GM19043 (cell line): Measurements from ENCODE around the gene MRPS34.
"Not testable (repeated sequence)": the region's sequence is repeated elsewhere in the genome, so short reads cannot be mapped to it uniquely, and the experiment has no call there.

Experiments
- ATAC-seq: cut with Tn5 transposase; IDR thresholded peaks from one replicate; pipeline ENCODE4 v1.9.1; 2021; ENCODE audit warnings: low read depth; ENCODE audit not compliant: unreplicated experiment

The MRPS34 gene

GRCh38 chr16:1772908-1773702 is at the start of gene MRPS34:
TSS of gene MRPS34 (minus strand) at chr16:1773134. CDS start at chr16:1773119, 15 bp downstream.
- no peak for ATAC-seq

DNA sequence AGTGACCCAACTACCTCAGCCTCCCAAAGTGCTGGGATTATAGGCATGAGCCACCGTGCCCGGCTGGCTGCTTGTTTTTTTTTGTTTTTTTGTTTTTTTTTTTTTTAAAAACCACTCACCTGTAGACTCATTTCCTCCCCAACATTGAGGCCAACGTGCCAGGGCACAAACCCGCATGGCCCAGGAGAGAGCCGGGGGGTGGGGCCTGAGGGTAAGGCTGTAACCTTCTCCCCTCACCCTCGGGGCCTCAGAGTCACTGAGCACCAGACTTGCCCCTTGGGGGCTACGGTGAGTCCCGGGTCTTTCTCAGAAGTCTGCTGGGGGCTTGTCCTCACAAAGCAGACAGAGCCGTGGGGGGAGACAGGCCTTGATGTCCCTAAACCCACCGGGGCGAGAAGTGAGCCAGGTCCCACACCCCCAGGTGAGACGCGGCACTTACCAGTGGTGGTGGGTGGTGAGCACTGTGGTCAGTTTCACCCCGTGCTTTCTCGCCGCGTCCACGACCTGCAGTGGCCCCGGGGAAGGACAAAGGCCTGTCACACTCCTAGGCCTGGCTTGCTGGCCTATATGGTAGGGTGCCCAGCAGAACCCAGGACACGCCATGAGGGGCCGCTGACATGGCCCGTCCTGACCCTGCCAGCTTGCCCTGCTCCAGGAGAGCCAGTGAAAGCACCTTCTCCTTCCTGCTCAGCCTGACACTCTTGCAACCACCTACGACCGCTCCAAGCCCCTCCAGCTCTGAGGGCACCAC is 49.1 kb upstream of the MRPS34 start:
- ATAC-seq, result no peak

DNA sequence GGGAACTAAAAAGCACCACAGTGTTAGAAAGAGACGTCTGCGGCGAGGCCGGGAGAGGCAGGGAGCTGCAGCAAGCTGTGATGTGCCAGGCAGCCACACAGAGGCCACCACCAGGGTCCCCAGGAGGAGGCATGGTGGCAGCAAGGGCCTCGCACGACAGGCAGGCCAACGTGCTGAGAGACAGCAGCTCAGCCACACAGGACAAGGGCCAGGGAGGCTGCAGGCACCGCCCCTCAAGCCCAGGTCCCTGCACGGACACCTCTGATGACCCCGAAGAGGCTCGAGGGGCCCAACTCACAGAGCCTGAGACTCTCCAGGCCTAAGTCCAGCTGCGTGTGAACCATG is 48.0 kb upstream of the MRPS34 start:
- no peak for ATAC-seq

- ATAC-seq, result no peak
Observed at GRCh38 chr16:1820096-1820945, 47.4 kb upstream of the MRPS34 start.

- no peak for ATAC-seq
Observed at GRCh38 chr16:1819611-1820010, 46.7 kb upstream of the MRPS34 start.

DNA sequence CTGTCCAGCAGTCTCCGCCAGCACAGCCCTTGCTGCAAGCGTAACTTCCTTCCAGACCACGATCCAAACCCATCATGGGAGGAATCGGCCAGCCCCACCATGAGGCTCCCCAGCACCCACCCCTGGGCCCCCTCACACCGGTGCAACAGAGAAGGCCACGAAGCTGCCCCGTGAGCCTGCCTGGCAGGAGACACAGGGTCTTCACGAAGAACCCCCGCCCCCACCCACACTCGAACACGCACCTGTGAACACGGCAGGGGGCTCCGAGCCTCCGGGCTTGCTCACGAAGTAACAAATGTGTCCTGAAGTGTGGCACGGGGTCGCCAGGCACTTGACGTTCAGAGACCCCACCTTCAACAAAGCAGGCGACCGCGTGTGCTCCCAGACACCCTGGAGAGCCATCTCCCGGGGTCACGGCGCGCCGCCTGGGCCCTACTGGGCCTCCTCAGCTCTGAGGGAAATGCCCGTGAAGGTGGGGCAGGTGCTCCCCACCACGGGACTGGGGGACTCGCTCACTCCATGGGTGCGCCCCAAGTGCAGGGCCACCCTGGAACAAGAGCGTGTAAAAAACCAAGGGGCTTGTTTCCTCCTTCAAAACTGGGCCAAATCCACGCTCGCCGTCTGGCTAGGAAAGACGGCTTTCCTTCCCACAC is 46.1 kb upstream of the MRPS34 start:
- ATAC-seq, result no peak

DNA sequence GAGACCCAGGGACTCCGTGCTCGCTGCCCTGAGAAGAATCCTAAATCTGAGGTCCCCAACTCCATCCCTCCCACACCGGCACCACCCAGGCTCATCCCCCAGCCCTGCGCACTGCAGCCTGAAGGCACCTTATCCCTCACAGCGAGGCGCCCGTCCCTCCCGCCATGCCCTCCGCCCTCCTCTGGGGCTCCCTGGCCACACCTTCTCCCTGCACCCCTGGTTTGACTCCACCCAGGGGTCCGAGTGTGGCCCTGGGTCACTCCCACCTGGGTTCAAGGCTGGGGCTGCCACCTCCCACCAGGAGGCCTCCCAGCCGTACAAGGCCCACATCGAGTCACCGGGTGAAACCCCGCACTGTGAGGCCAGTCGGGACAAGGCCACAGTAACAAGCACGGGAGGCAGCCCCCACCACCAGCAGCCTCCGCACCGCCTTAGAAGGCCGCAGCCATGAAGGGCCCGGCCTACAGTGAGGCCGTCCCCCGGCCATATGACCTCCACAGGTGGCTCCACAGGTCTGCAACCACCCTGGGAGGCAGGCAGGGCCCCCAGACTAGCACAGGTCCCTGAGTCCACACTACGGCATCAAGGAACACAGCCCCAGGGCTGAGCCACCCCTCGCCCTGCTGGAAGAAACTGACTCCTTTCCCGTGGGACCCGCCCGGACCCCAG is 45.4 kb upstream of the MRPS34 start:
- ATAC-seq, result no peak

GRCh38 chr16:1817716-1818115 is 44.8 kb upstream of the MRPS34 start:
- no peak for ATAC-seq

DNA sequence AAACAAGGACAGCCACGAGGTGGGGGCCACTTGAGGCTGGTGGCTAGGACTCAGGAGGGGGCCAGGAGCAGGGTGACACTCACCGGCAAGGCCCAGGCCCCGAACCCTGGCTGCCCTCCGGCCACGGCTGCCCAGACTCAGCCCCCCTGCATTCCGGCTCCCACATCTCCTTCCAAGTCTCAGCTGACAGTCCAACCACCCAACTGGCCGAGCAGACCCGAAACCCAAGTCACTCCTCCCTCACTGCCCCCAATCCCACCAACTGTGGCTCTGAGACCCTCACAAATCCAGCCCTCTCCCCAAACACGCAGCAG is 44.3 kb upstream of the MRPS34 start:
- no peak for ATAC-seq

DNA sequence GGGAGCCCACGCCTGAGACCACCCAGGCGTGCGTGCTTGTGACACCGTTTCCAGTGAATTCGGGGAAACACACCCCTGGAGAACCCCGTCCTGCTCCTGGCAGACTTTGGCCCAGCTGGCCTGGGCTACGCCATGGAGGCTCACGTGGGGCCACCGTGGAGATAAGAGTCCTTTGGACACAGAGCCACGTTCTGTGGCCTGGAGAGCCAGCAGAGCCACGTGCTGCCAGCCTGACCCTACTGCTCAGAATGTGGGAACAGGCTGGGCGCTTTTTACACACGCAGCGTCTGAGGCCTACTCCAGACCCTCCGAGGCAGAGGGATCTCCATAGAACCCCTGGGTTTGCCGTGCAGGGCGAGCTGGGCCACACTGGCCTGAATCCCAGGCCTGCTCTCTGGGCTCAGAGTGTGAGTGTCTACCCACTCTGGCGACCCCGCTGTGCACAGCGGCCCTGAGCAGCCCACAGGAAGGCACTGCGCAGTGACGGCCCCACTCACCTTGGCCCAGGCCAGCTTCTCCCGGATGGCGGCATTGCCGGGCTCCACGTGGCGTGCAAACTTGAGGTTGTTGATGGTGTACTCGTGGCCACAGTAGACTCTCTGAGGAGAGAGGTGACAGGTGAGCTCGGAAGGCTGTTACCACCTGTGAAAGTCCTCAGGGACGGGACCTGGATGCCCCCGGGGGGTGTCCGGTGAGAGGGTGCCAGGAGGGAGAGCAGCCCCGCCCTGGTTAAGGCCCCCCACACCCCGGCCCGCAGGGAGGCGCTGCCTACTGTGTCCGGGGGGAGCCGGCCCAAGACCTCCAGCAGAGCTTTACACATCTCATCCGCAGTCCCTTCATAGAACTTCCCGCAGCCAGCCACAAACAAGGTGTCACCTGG is 43.7 kb upstream of the MRPS34 start:
- ATAC-seq, result no peak

DNA sequence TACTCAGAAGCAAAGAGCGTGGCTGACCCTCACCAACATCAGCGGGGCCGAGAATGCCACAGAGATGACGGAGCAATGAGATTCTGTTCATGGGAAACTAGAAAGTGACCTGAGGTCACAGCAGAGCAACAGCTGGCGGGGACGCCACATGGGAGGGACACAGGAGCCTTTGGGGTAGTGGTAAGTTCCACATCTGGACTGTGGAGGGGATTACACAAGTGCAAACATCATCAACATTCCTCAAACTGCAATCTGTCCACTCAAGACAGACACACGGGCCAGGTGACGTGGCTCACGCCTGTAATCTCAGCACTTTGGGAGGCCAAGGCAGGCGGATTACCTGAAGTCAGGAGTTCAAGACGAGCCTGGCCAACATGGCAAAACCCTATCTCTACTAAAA is 42.5 kb upstream of the MRPS34 start:
- no peak for ATAC-seq

DNA sequence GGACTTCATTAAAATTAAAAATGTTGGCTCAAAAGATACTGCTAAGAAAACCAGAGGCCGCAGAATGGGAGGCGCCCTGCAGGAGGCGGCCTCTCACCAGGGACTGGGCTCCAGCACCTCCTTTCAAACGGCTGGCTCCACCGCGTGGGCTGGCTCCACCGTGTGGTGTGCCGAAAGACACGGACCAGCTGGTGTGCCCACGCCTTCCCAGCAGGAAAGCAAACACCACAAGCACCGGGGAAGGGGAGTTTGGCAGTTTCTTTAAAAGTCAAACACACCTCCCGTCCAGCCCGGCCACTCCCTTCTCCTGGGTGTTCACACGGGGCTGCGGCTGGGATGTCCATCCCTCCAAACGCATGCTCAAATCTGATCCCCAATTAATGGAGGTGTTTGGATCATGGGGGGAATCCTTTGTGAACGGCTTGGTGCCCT is 39.8 kb upstream of the MRPS34 start:
- no peak for ATAC-seq

GRCh38 chr16:1810536-1810935 is 37.6 kb upstream of the MRPS34 start:
- ATAC-seq, result no peak

GRCh38 chr16:1810106-1810505 is 37.2 kb upstream of the MRPS34 start:
- no peak for ATAC-seq

- ATAC-seq, result no peak
Observed at GRCh38 chr16:1809281-1809801, 36.4 kb upstream of the MRPS34 start.

DNA sequence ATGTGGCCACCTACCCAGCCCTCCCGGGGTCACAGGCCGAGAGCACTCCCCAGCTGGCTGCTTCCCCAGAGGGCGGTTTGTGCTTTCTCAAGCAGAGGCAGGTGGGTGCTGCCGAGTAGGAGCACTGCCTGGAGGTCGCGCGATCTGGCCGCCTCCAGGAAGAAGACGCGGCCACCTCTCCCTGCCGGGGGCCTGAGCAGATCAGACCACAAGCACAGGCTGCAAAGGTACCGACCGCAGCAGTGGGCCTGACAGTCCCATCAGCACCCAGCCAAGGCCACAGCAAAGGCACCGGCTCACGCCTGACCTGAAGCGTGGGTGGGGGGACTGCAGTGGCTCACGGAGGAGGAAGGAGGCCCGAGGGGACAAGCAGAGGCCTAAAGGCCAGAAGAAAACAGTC is 35.8 kb upstream of the MRPS34 start:
- ATAC-seq, result no peak

DNA sequence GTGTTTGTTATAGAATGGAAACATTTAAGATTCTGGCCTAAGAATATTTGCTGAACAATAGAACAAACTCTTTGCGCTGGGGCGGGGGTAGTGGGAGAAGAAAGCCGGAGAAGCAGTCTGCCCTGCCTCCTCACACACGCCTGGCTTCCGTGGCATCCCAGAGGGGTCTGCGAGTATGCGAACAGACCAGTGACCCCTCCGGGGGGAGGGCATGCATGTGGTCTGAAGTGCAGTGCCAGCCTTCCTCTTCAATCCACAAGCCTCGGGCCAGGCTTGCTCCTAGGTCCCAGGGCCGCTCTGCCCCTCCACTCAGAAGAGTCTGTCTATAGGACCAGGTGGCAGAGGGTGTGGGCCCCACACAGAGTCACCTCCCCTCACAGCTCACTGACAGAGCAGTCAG is 34.7 kb upstream of the MRPS34 start:
- ATAC-seq, result no peak

DNA sequence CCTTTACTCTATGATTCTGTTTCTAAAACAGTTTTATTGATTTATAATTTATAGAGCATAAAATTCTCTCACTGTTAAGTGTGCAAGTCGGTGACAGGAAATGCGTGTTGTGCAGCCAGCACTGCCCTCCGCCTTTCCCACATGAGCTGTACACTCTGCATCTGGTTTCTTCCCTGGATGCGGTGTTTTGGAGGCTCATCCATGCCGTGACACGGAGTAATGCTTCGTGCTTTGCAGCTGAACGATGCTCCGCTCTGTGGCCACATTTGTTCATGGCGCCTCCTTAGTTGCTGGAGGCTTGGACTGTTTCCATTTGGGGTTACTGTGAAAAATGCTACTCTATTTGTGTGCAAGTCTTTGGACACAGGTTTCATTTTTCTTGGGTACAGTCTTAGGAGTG is 27.8 kb upstream of the MRPS34 start:
- ATAC-seq, result no peak

- not testable (repeated sequence) for ATAC-seq
Observed at GRCh38 chr16:1799263-1799662, 26.3 kb upstream of the MRPS34 start.
